ENCODE measurements around the gene PPARD.
"Not testable (repeated sequence)": the region's sequence is repeated elsewhere in the genome, so short reads cannot be mapped to it uniquely, and the experiment has no call there.

Gene PPARD

GRCh38 chr6:35305117-35305516 lies 37.2 kb upstream of the PPARD start:
- no peak for DNase-seq (ENCODE audit: low spot score in 2 of 2)
- in situ Hi-C loops (cut with MboI; ENCODE audit: low sequenced_read_pairs), result no loop called here
- H3K27me3 ChIP-seq (ENCODE audit: low read depth), result no peaks in the 10 kb centered on the region; the same call in 1 of the 2 replicates
- no peaks in the 10 kb centered on the region for H3K9me3 ChIP-seq
- H3K4me3 ChIP-seq, result no peak overlapping the region
- H3K36me3 ChIP-seq (replicated peaks), result no peaks in the 10 kb centered on the region
- no peaks in the 10 kb centered on the region for H3K4me1 ChIP-seq

- in situ Hi-C loops (cut with MboI; ENCODE audit: low sequenced_read_pairs); H3K36me3 ChIP-seq (replicated peaks): not testable (repeated sequence)
These were observed 35.2 kb upstream of the PPARD start for GRCh38 chr6:35307138-35307537.

GRCh38 chr6:35308543-35308942 lies 33.8 kb upstream of the PPARD start:
- H3K4me3 ChIP-seq; H3K27me3 ChIP-seq (ENCODE audit: low read depth); H3K36me3 ChIP-seq (replicated peaks); H3K9me3 ChIP-seq; in situ Hi-C loops (cut with MboI; ENCODE audit: low sequenced_read_pairs); DNase-seq (ENCODE audit: low spot score in 2 of 2); H3K4me1 ChIP-seq: not testable (repeated sequence)

More at GRCh38 chr6:35307138-35307537, 35.2 kb upstream of the PPARD start:
- H3K4me1 ChIP-seq; H3K9me3 ChIP-seq; H3K4me3 ChIP-seq; H3K27me3 ChIP-seq (ENCODE audit: low read depth); DNase-seq (ENCODE audit: low spot score in 2 of 2): not testable (repeated sequence)

- in situ Hi-C loops (cut with MboI; ENCODE audit: low sequenced_read_pairs), result no loop called here
- Histone ChIP-seq H3K36me3 (replicated peaks) (no peaks in the 10 kb centered on the region), H3K4me3 (no peak overlapping the region), H3K4me1 (no peaks in the 10 kb centered on the region), H3K9me3 (no peaks in the 10 kb centered on the region), H3K27me3 (ENCODE audit: low read depth) (no peaks in the 10 kb centered on the region; the same call in 1 of the 2 replicates)
- DNase-seq (ENCODE audit: low spot score in 2 of 2), result no peak
These were observed 32.6 kb upstream of the PPARD start for GRCh38 chr6:35309611-35310264.

GRCh38 chr6:35310265-35310831 lies 32.0 kb upstream of the PPARD start:
- no peaks in the 10 kb centered on the region; the same call in 1 of the 2 replicates for H3K27me3 ChIP-seq (ENCODE audit: low read depth)
- no peak overlapping the region for H3K4me3 ChIP-seq
- no peak for DNase-seq (ENCODE audit: low spot score in 2 of 2)
- H3K36me3 ChIP-seq (replicated peaks), result no peaks in the 10 kb centered on the region
- no peaks in the 10 kb centered on the region for H3K4me1 ChIP-seq
- in situ Hi-C loops (cut with MboI; ENCODE audit: low sequenced_read_pairs), result no loop called here
- no peaks in the 10 kb centered on the region for H3K9me3 ChIP-seq

- no peak for DNase-seq (ENCODE audit: low spot score in 2 of 2)
- H3K9me3 ChIP-seq, result no peaks in the 10 kb centered on the region
- no peaks in the 10 kb centered on the region for H3K4me1 ChIP-seq
- H3K4me3 ChIP-seq, result no peak overlapping the region
- in situ Hi-C loops (cut with MboI; ENCODE audit: low sequenced_read_pairs), result no loop called here
- H3K27me3 ChIP-seq (ENCODE audit: low read depth), result no peaks in the 10 kb centered on the region; the same call in 1 of the 2 replicates
- no peaks in the 10 kb centered on the region for H3K36me3 ChIP-seq (replicated peaks)
These were observed 30.8 kb upstream of the PPARD start for GRCh38 chr6:35311390-35312075.

- DNase-seq (ENCODE audit: low spot score in 2 of 2), result no peak
- Histone ChIP-seq H3K27me3 (ENCODE audit: low read depth) (no peaks in the 10 kb centered on the region; the same call in 1 of the 2 replicates), H3K4me3 (no peak overlapping the region), H3K36me3 (replicated peaks) (no peaks in the 10 kb centered on the region), H3K4me1 (no peaks in the 10 kb centered on the region), H3K9me3 (no peaks in the 10 kb centered on the region)
- in situ Hi-C loops (cut with MboI; ENCODE audit: low sequenced_read_pairs), result no loop called here
These were observed 30.1 kb upstream of the PPARD start for GRCh38 chr6:35312076-35312800.

GRCh38 chr6:35312807-35313206 lies 29.6 kb upstream of the PPARD start:
- no peak for DNase-seq (ENCODE audit: low spot score in 2 of 2)
- no peaks in the 10 kb centered on the region for H3K36me3 ChIP-seq (replicated peaks)
- no peak overlapping the region for H3K4me3 ChIP-seq
- H3K27me3 ChIP-seq (ENCODE audit: low read depth), result no peaks in the 10 kb centered on the region; the same call in 1 of the 2 replicates
- in situ Hi-C loops (cut with MboI; ENCODE audit: low sequenced_read_pairs), result no loop called here
- no peaks in the 10 kb centered on the region for H3K4me1 ChIP-seq
- H3K9me3 ChIP-seq, result no peaks in the 10 kb centered on the region

GRCh38 chr6:35317483-35318195 lies 24.7 kb upstream of the PPARD start:
- Histone ChIP-seq H3K4me3 (no peak overlapping the region), H3K9me3 (no peaks in the 10 kb centered on the region), H3K36me3 (replicated peaks) (no peaks in the 10 kb centered on the region), H3K4me1 (no peaks in the 10 kb centered on the region), H3K27me3 (ENCODE audit: low read depth) (no peaks in the 10 kb centered on the region)
- in situ Hi-C loops (cut with MboI; ENCODE audit: low sequenced_read_pairs), result no loop called here
- no peak for DNase-seq (ENCODE audit: low spot score in 2 of 2)

- Histone ChIP-seq H3K4me3 (no peak overlapping the region), H3K4me1 (no peaks in the 10 kb centered on the region), H3K27me3 (ENCODE audit: low read depth) (no peaks in the 10 kb centered on the region), H3K9me3 (no peaks in the 10 kb centered on the region), H3K36me3 (replicated peaks) (no peaks in the 10 kb centered on the region)
- no peak for DNase-seq (ENCODE audit: low spot score in 2 of 2)
- in situ Hi-C loops (cut with MboI; ENCODE audit: low sequenced_read_pairs), result no loop called here
These were observed 23.9 kb upstream of the PPARD start for GRCh38 chr6:35318196-35319171.

- DNase-seq (ENCODE audit: low spot score in 2 of 2), result no peak
- Histone ChIP-seq H3K9me3 (no peaks in the 10 kb centered on the region), H3K4me3 (no peak overlapping the region), H3K36me3 (replicated peaks) (no peaks in the 10 kb centered on the region), H3K4me1 (no peaks in the 10 kb centered on the region), H3K27me3 (ENCODE audit: low read depth) (no peaks in the 10 kb centered on the region)
- in situ Hi-C loops (cut with MboI; ENCODE audit: low sequenced_read_pairs), result no loop called here
These were observed 22.9 kb upstream of the PPARD start for GRCh38 chr6:35319346-35320030.

- no peaks in the 10 kb centered on the region for H3K36me3 ChIP-seq (replicated peaks)
- no peak for DNase-seq (ENCODE audit: low spot score in 2 of 2)
These were observed 22.3 kb upstream of the PPARD start for GRCh38 chr6:35320031-35320410.

More at GRCh38 chr6:35320031-35320410, 22.3 kb upstream of the PPARD start:
- Histone ChIP-seq H3K27me3 (ENCODE audit: low read depth) (no peaks in the 10 kb centered on the region), H3K4me3 (no peak overlapping the region), H3K4me1 (no peaks in the 10 kb centered on the region), H3K9me3 (no peaks in the 10 kb centered on the region)
- in situ Hi-C loops (cut with MboI; ENCODE audit: low sequenced_read_pairs), result no loop called here

Measured in HAP-1 (cell line).